K562 (cell line): Measurements from ENCODE around the gene TFCP2. TPM values are rescaled to one million over a fixed set of nuclear protein-coding genes. Genes with fewer than 3 reads are reported as not detected.

Source experiments
- ASH1L ChIP-seq: fragments of 450-650 bp; IDR thresholded peaks from 2 replicates; pipeline ENCODE4 v1.6.1; 2018; ENCODE audit warnings: borderline replicate concordance, mild to moderate bottlenecking, low read depth; ENCODE audit not compliant: partially characterized antibody
- BCOR ChIP-seq: fragments of 450-650 bp; IDR thresholded peaks from 2 replicates; pipeline ENCODE4 v1.6.1; 2016
- BMI1 ChIP-seq: fragments of 150-350 bp; IDR thresholded peaks from 2 replicates; pipeline ENCODE4 v1.6.1; 2014; ENCODE audit warnings: low read length
- CBX5 ChIP-seq: IDR thresholded peaks from 2 replicates; pipeline ENCODE4 v1.6.1; 2014; ENCODE audit warnings: low read depth, borderline replicate concordance
- CEBPG ChIP-seq, 3 experiments: fragments of 200-800 bp in 1 of 3; sonication (Bioruptor generic) in 1 of 3; sonication (generic) in 1 of 3; formaldehyde crosslinking in 1 of 3; IDR thresholded peaks in 2 of 3; conservative IDR thresholded peaks in 1 of 3; 2 replicates each; pipeline versions ENCODE4 v1.6.1 to v1.8.0; 2016 to 2022; ENCODE audit warnings: missing compliant biosample characterization in 2 of 3, missing genetic modification characterization in 2 of 3, mild to moderate bottlenecking in 1 of 3, missing genetic modification reagents in 1 of 3
- ETV5 ChIP-seq: sonication (generic); formaldehyde crosslinking; IDR thresholded peaks from 2 replicates; pipeline ENCODE4 v1.4.0; 2020; ENCODE audit warnings: low read depth, mild to moderate bottlenecking, missing genetic modification reagents
- EWSR1 ChIP-seq: fragments of 450-650 bp; IDR thresholded peaks from 2 replicates; pipeline ENCODE4 v1.6.1; 2018; ENCODE audit warnings: borderline replicate concordance, mild to moderate bottlenecking, low read depth, moderate library complexity; ENCODE audit not compliant: partially characterized antibody
- FOXA1 ChIP-seq: fragments of 450-650 bp; IDR thresholded peaks from 2 replicates; pipeline ENCODE4 v1.6.1; 2016; ENCODE audit warnings: mild to moderate bottlenecking, borderline replicate concordance
- HOXB6 ChIP-seq: fragments of 250-450 bp; sonication (Bioruptor Pico); IDR thresholded peaks from 2 replicates; pipeline ENCODE4 v1.5.1; 2022; ENCODE audit warnings: mild to moderate bottlenecking, borderline replicate concordance
- ILF3 ChIP-seq: fragments of 450-650 bp; IDR thresholded peaks from 2 replicates; pipeline ENCODE4 v1.6.1; 2018; ENCODE audit warnings: antibody characterized with exemption, mild to moderate bottlenecking, moderate library complexity, borderline replicate concordance
- IRF2 ChIP-seq: sonication (generic); formaldehyde crosslinking; IDR thresholded peaks from 2 replicates; pipeline ENCODE4 v1.8.1; 2022; ENCODE audit warnings: mild to moderate bottlenecking, missing genetic modification reagents
- KAT7 ChIP-seq: sonication (generic); formaldehyde crosslinking; IDR thresholded peaks from 2 replicates; pipeline ENCODE4 v1.8.0; 2022; ENCODE audit warnings: missing genetic modification reagents, mild to moderate bottlenecking, borderline replicate concordance
- KDM4B ChIP-seq, 2 experiments: fragments of 450-650 bp in 1 of 2; sonication (generic) in 1 of 2; IDR thresholded peaks; 2 replicates each; pipeline ENCODE4 v1.6.1; 2016 to 2017; ENCODE audit warnings: borderline replicate concordance in 2 of 2, antibody characterized with exemption in 1 of 2, low read depth in 1 of 2, mild to moderate bottlenecking in 1 of 2
- MCM5 ChIP-seq: fragments of 450-650 bp; IDR thresholded peaks from 2 replicates; pipeline ENCODE4 v1.6.1; 2016; ENCODE audit warnings: low read depth
- NR3C1 ChIP-seq: sonication (generic); formaldehyde crosslinking; IDR thresholded peaks from 2 replicates; pipeline ENCODE4 v1.8.1; 2022; ENCODE audit warnings: missing genetic modification reagents
- PHF21A ChIP-seq: fragments of 450-650 bp; IDR thresholded peaks from 2 replicates; pipeline ENCODE4 v1.6.1; 2017; ENCODE audit warnings: low read depth, borderline replicate concordance
- POLR3A ChIP-seq: IDR thresholded peaks from 2 replicates; pipeline ENCODE4 v1.6.1; 2011; ENCODE audit warnings: borderline replicate concordance, mild to moderate bottlenecking, moderate library complexity; ENCODE audit not compliant: insufficient read length, insufficient read depth; ENCODE audit errors: extremely low read depth
- RAD51 ChIP-seq: fragments of 450-650 bp; IDR thresholded peaks from 2 replicates; pipeline ENCODE4 v1.7.1; 2016; ENCODE audit warnings: low read depth, mild to moderate bottlenecking, borderline replicate concordance
- SIRT6 ChIP-seq: IDR thresholded peaks from one replicate; pipeline ENCODE4 v1.6.1; 2012; ENCODE audit warnings: low read depth, mild to moderate bottlenecking, control low read depth, inconsistent platforms, low read length, moderate library complexity
- SRSF3 ChIP-seq: fragments of 200-400 bp; formaldehyde crosslinking; IDR thresholded peaks from 2 replicates; pipeline ENCODE4 v1.6.1; 2016; ENCODE audit warnings: mild to moderate bottlenecking, low read length, moderate library complexity; ENCODE audit not compliant: insufficient read depth
- ZBED1 ChIP-seq: IDR thresholded peaks from 2 replicates; pipeline ENCODE4 v1.6.1; 2014
- ZC3H8 ChIP-seq: fragments of 450-650 bp; IDR thresholded peaks from 2 replicates; pipeline ENCODE4 v1.6.1; 2017
- ZNF146 ChIP-seq: IDR thresholded peaks from one replicate; pipeline ENCODE4 v1.6.1; 2018; ENCODE audit warnings: missing compliant biosample characterization; ENCODE audit not compliant: unreplicated experiment
- ZNF184 ChIP-seq: sonication (generic); formaldehyde crosslinking; IDR thresholded peaks from 2 replicates; pipeline ENCODE4 v1.5.0; 2020; ENCODE audit warnings: missing genetic modification reagents
- ZNF23 ChIP-seq: fragments of 250-450 bp; sonication (Bioruptor Pico); IDR thresholded peaks from 2 replicates; pipeline ENCODE4 v1.4.0; 2020; ENCODE audit warnings: mild to moderate bottlenecking
- ZNF561 ChIP-seq: fragments of 450-650 bp; formaldehyde crosslinking; conservative IDR thresholded peaks from 2 replicates; pipeline ENCODE4 v1.4.0; 2020; ENCODE audit warnings: mild to moderate bottlenecking, moderate library complexity
- ZNF699 ChIP-seq: fragments of 250-450 bp; sonication (Bioruptor Pico); IDR thresholded peaks from 2 replicates; pipeline ENCODE4 v1.8.0; 2021; ENCODE audit warnings: mild to moderate bottlenecking, moderate library complexity; ENCODE audit not compliant: insufficient replicate concordance
- ZZZ3 ChIP-seq: fragments of 450-650 bp; IDR thresholded peaks from 2 replicates; pipeline ENCODE4 v1.6.1; 2016; ENCODE audit warnings: antibody characterized with exemption, mild to moderate bottlenecking, moderate library complexity
- polyA plus RNA-seq, 8 experiments: library from polyadenylated mRNA; depleted of rRNA in 4 of 8; stranded (reverse) in 5 of 8; unstranded in 3 of 8; fragments of >200 nt; fragmentation: Nextera tagmentation in 2 of 8; fragmentation: Illumina TruSeq in 1 of 8; extraction: Ambion mirVana in 2 of 8; extraction: Trizol in 1 of 8; gene quantifications; 2 replicates each; pipeline versions ENCODE4 v1.2.1 to v1.2.3, GENCODE V29; 2011 to 2014; ENCODE audit warnings: inconsistent platforms in 1 of 8, missing spikeins in 1 of 8
- total RNA-seq, 7 experiments: library from RNA; depleted of rRNA in 6 of 7; stranded (reverse); fragments of >200 nt in 6 of 7; fragmentation: Illumina TruSeq in 2 of 7; extraction: Trizol in 2 of 7; gene quantifications; 2 replicates each; pipeline versions ENCODE4 v1.2.1 to v1.2.3, GENCODE V29; 2011 to 2021; ENCODE audit warnings: low replicate concordance in 1 of 7
- TF ChIP-seq, protein P1 (sequence below): fragments of 450-650 bp; formaldehyde crosslinking; IDR thresholded peaks from 2 replicates; pipeline ENCODE4 v1.4.0; 2020; ENCODE audit warnings: mild to moderate bottlenecking, mixed read lengths

Gene TFCP2
- total and polyA plus RNA-seq, 9 of the 15 experiments (the other 6 are each of a cell fraction or from before 2014, with no cell fraction given), result 8.0 to 38.9 (median 19.3) TPM

DNA sequence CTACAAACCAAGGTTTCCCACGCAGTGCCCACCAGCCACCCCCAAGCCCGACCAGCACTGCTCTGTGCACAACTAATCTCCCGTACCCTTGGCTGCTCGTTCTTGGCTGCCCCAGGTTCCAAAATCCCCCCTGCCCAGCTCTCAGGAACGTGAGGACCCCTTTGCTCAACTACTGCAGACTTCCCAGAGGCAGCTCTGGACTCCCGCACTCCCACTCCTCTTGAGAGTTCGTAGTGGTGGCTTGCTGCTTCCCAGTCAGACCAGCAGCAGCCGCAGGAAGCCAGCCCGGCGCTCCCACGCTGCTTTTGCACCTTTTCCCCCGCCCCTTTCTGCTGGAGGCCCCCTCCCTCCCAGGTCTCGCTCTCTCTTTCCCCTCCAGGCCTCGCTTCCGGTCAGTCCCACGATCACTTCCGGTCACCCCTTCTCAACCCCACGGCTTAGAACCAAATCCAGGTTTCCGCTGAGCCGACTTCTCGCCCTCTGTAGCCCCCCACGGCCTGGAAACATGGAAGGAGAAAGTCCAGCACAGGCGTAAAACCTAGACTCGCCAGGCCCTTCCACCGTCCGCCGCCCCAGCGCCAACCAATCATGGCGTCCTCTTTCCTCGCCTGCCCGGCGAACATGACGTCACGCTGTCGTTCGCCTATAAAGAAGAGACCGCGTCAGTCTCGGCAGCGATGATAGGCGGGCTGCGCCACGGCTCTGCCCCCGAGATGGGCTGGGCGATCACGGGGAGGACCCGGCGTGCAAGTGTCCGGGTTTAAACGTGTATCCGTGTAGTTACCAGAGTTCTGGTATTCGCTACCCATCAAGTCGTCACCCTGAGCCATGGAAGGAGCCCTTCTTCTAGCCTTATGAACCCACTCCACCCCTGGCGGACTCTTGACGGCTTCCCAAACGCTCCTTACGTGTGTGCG is at the start of gene TFCP2 (continued):
- no peak for TF ChIP-seq PHF21A
- TF ChIP-seq POLR3A, result no peak
- no peak for TF ChIP-seq ZNF23
- TF ChIP-seq IRF2, result no peak
- no peak for TF ChIP-seq ZNF146 (CRISPR knock-in tag)
- TF ChIP-seq ASH1L, result peak; percentile 72
- TF ChIP-seq SIRT6, result no peak
- peak; percentile 47 for TF ChIP-seq ZBED1
- peak; percentile 45; the same call in 1 of the 2 replicates for TF ChIP-seq BCOR
- TF ChIP-seq ETV5 (CRISPR knock-in tag), result peak; percentile 90
- no peak for TF ChIP-seq ZNF699 (CRISPR knock-in tag)
- TF ChIP-seq HOXB6 (CRISPR knock-in tag), result no peak
- TF ChIP-seq KDM4B (IDR thresholded peaks at IDR 0.05; ENCODE audit: borderline replicate concordance in 2 of 2, low read depth in 1 of 2), result peak in 1 of 2 experiments; percentile 92; a peak in 2 of 4 replicates
- TF ChIP-seq SRSF3, result no peak
- 0 out of 2 replicates have a peak, but pooled peaks have one; percentile 39 for TF ChIP-seq ZZZ3
- no peak for TF ChIP-seq ILF3
- TF ChIP-seq MCM5, result no peak
- no peak; the same call in 1 of the 2 replicates for TF ChIP-seq ZC3H8
- peak; percentile 88; the same call in 1 of the 2 replicates for TF ChIP-seq KAT7
- TF ChIP-seq BMI1, result no peak
- TF ChIP-seq ZNF561 (CRISPR knock-in tag), result no peak
- TF ChIP-seq, protein P1, sequence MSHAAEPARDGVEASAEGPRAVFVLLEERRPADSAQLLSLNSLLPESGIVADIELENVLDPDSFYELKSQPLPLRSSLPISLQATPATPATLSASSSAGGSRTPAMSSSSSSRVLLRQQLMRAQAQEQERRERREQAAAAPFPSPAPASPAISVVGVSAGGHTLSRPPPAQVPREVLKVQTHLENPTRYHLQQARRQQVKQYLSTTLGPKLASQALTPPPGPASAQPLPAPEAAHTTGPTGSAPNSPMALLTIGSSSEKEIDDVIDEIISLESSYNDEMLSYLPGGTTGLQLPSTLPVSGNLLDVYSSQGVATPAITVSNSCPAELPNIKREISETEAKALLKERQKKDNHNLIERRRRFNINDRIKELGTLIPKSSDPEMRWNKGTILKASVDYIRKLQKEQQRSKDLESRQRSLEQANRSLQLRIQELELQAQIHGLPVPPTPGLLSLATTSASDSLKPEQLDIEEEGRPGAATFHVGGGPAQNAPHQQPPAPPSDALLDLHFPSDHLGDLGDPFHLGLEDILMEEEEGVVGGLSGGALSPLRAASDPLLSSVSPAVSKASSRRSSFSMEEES, result no peak
- no peak for TF ChIP-seq ZNF184
- TF ChIP-seq RAD51, result peak; percentile 32; the same call in 1 of the 2 replicates
- TF ChIP-seq NR3C1 (CRISPR knock-in tag), result no peak
- TF ChIP-seq CBX5, result no peak; the same call in 1 of the 2 replicates
- no peak for TF ChIP-seq FOXA1
- TF ChIP-seq CEBPG (CRISPR knock-in tag; IDR thresholded peaks at IDR 0.05), result no peak; the same call in 1 of the 2 replicates
- no peak for TF ChIP-seq CEBPG (tag; conservative IDR thresholded peaks at IDR 0.05 in 1 of 2, IDR thresholded peaks at IDR 0.05 in 1 of 2)
- TF ChIP-seq EWSR1, result no peak
